ENCODE results near the gene MVB12B.

Gene MVB12B

GRCh38 chr9:126412905-126413304 lies 86.3 kb downstream of the MVB12B start:
- TF ChIP-seq CTCF (conservative IDR thresholded peaks at IDR 0.05): no peak
- H3K27ac ChIP-seq: no peak overlapping the region

- no peak for TF ChIP-seq CTCF (conservative IDR thresholded peaks at IDR 0.05)
- no peak overlapping the region for H3K27ac ChIP-seq
Observed at GRCh38 chr9:126413391-126414068, 86.9 kb downstream of the MVB12B start.

GRCh38 chr9:126415741-126416370 lies 89.2 kb downstream of the MVB12B start:
- H3K27ac ChIP-seq: no peak overlapping the region
- TF ChIP-seq CTCF (conservative IDR thresholded peaks at IDR 0.05): no peak

GRCh38 chr9:126417043-126417442 lies 90.4 kb downstream of the MVB12B start:
- H3K27ac ChIP-seq: no peak overlapping the region
- no peak for TF ChIP-seq CTCF (conservative IDR thresholded peaks at IDR 0.05)

GRCh38 chr9:126417684-126418083 lies 91.1 kb downstream of the MVB12B start:
- H3K27ac ChIP-seq: no peak overlapping the region
- TF ChIP-seq CTCF (conservative IDR thresholded peaks at IDR 0.05): no peak

GRCh38 chr9:126418608-126419007 lies 92.0 kb downstream of the MVB12B start:
- no peak for TF ChIP-seq CTCF (conservative IDR thresholded peaks at IDR 0.05)
- no peak overlapping the region for H3K27ac ChIP-seq

- no peak overlapping the region for H3K27ac ChIP-seq
- TF ChIP-seq CTCF (conservative IDR thresholded peaks at IDR 0.05): no peak
Observed at GRCh38 chr9:126419475-126419874, 92.8 kb downstream of the MVB12B start.
